Measurements from ENCODE around the gene THEM5. TPM values are rescaled to one million over a fixed set of nuclear protein-coding genes. Genes with fewer than 3 reads are reported as not detected.

Gene THEM5
- total and polyA plus RNA-seq, 2 experiments from 2014 or later, result not detected

GRCh38 chr1:151847867-151848596 is 5.5 kb downstream of the THEM5 start:
- Histone ChIP-seq H3K79me2 (ENCODE audit: insufficient read depth) (no peaks in the 10 kb centered on the region), H3F3A (ENCODE audit: insufficient read depth) (no peaks in the 10 kb centered on the region), H3K36me3 (ENCODE audit: low read depth) (no peaks in the 10 kb centered on the region), H3K27ac (no peak overlapping the region), H3K27me3 (replicated peaks; ENCODE audit: insufficient read depth) (peaks cover 13% of the 10 kb centered on the region), H3K4me2 (ENCODE audit: unreplicated experiment) (no peak overlapping the region), H3K4me3 (no peak overlapping the region), H4K20me1 (ENCODE audit: insufficient read depth) (no peaks in the 10 kb centered on the region), H2AFZ (no peak overlapping the region), H3K9me2 (ENCODE audit: insufficient read depth) (no peaks in the 10 kb centered on the region), H3K9ac (no peak overlapping the region), H3K4me1 (ENCODE audit: insufficient read depth) (peaks cover 4% of the 10 kb centered on the region), H3K9me3 (ENCODE audit: low read depth) (no peaks in the 10 kb centered on the region)
- WGBS, 2 experiments (ENCODE audit: low coverage in 1 of 2, low lambda C conversion rate in 2 of 2, missing lambda C conversion rate in 2 of 2), result 35 to 38% methylated on average over 11 of the region's 11 CpGs
- no peak for DNase-seq
- TF ChIP-seq EZH2 (IDR thresholded peaks at IDR 0.05; ENCODE audit: insufficient read depth, poor library complexity, severe bottlenecking) (no peak), EZH2phosphoT487 (IDR thresholded peaks at IDR 0.05; ENCODE audit: insufficient read depth, low read depth) (no peak)
- in situ Hi-C loops (cut with MboI), result no loop called here

GRCh38 chr1:151846686-151847237 is 6.8 kb downstream of the THEM5 start:
- Histone ChIP-seq H3K27ac (no peak overlapping the region), H3K4me2 (ENCODE audit: unreplicated experiment) (no peak overlapping the region), H3K27me3 (replicated peaks; ENCODE audit: insufficient read depth) (peaks cover 7% of the 10 kb centered on the region), H3K9me2 (ENCODE audit: insufficient read depth) (no peaks in the 10 kb centered on the region), H3K9ac (no peak overlapping the region), H3K36me3 (ENCODE audit: low read depth) (no peaks in the 10 kb centered on the region), H3K4me3 (no peak overlapping the region), H3K9me3 (ENCODE audit: low read depth) (no peaks in the 10 kb centered on the region), H3K79me2 (ENCODE audit: insufficient read depth) (no peaks in the 10 kb centered on the region), H3F3A (ENCODE audit: insufficient read depth) (no peaks in the 10 kb centered on the region), H4K20me1 (ENCODE audit: insufficient read depth) (no peaks in the 10 kb centered on the region), H3K4me1 (ENCODE audit: insufficient read depth) (peaks cover 4% of the 10 kb centered on the region), H2AFZ (no peak overlapping the region)
- no peak for TF ChIP-seq EZH2phosphoT487 (IDR thresholded peaks at IDR 0.05; ENCODE audit: insufficient read depth, low read depth)
- no peak for TF ChIP-seq EZH2 (IDR thresholded peaks at IDR 0.05; ENCODE audit: insufficient read depth, poor library complexity, severe bottlenecking)
- WGBS, 2 experiments (ENCODE audit: low coverage in 1 of 2, low lambda C conversion rate in 2 of 2, missing lambda C conversion rate in 2 of 2), result 81 to 85% methylated on average over 8 of the region's 8 CpGs
- DNase-seq, result no peak
- in situ Hi-C loops (cut with MboI), result no loop called here

- WGBS, 2 experiments (ENCODE audit: low coverage in 1 of 2, low lambda C conversion rate in 2 of 2, missing lambda C conversion rate in 2 of 2), result 57 to 65% methylated on average over 6 of the region's 6 CpGs
- Histone ChIP-seq H3K79me2 (ENCODE audit: insufficient read depth) (no peaks in the 10 kb centered on the region), H3K9ac (no peak overlapping the region), H3F3A (ENCODE audit: insufficient read depth) (peaks cover 5% of the 10 kb centered on the region; the same call in 1 of the 2 replicates), H3K4me1 (ENCODE audit: insufficient read depth) (peaks cover 4% of the 10 kb centered on the region), H4K20me1 (ENCODE audit: insufficient read depth) (no peaks in the 10 kb centered on the region), H3K27ac (no peak overlapping the region), H2AFZ (peak overlapping the region; percentile 26; the same call in 1 of the 2 replicates), H3K9me2 (ENCODE audit: insufficient read depth) (no peaks in the 10 kb centered on the region), H3K36me3 (ENCODE audit: low read depth) (no peaks in the 10 kb centered on the region), H3K27me3 (replicated peaks; ENCODE audit: insufficient read depth) (peaks cover under 1% of the 10 kb centered on the region; the same call in 1 of the 2 replicates), H3K9me3 (ENCODE audit: low read depth) (no peaks in the 10 kb centered on the region), H3K4me2 (ENCODE audit: unreplicated experiment) (no peak overlapping the region), H3K4me3 (no peak overlapping the region)
- peak; percentile 79 for DNase-seq
- no peak for TF ChIP-seq EZH2 (IDR thresholded peaks at IDR 0.05; ENCODE audit: insufficient read depth, poor library complexity, severe bottlenecking)
- TF ChIP-seq EZH2phosphoT487 (IDR thresholded peaks at IDR 0.05; ENCODE audit: insufficient read depth, low read depth), result no peak
- in situ Hi-C loops (cut with MboI), result no loop called here
Measured at GRCh38 chr1:151846062-151846568, 7.4 kb downstream of the THEM5 start.

- no peak overlapping the region for H3K4me3 ChIP-seq
- in situ Hi-C loops (cut with MboI), result no loop called here
- TF ChIP-seq EZH2 (IDR thresholded peaks at IDR 0.05; ENCODE audit: insufficient read depth, poor library complexity, severe bottlenecking) (no peak), EZH2phosphoT487 (IDR thresholded peaks at IDR 0.05; ENCODE audit: insufficient read depth, low read depth) (no peak)
- peaks cover 21% of the 10 kb centered on the region for H3K27me3 ChIP-seq (replicated peaks; ENCODE audit: insufficient read depth)
- H2AFZ ChIP-seq, result no peak overlapping the region
- H3K4me2 ChIP-seq (ENCODE audit: unreplicated experiment), result no peak overlapping the region
- no peaks in the 10 kb centered on the region for H3K36me3 ChIP-seq (ENCODE audit: low read depth)
- no peaks in the 10 kb centered on the region for H3K79me2 ChIP-seq (ENCODE audit: insufficient read depth)
- no peaks in the 10 kb centered on the region for H4K20me1 ChIP-seq (ENCODE audit: insufficient read depth)
- DNase-seq, result no peak
- no peaks in the 10 kb centered on the region for H3K9me2 ChIP-seq (ENCODE audit: insufficient read depth)
- H3K27ac ChIP-seq, result no peak overlapping the region
- H3K4me1 ChIP-seq (ENCODE audit: insufficient read depth), result peaks cover 4% of the 10 kb centered on the region; the same call in 1 of the 2 replicates
- WGBS, 2 experiments (ENCODE audit: low coverage in 1 of 2, low lambda C conversion rate in 2 of 2, missing lambda C conversion rate in 2 of 2), result 51 to 56% methylated on average over 2 of the region's 2 CpGs
- no peak overlapping the region for H3K9ac ChIP-seq
- no peaks in the 10 kb centered on the region for H3K9me3 ChIP-seq (ENCODE audit: low read depth)
- peaks cover 11% of the 10 kb centered on the region; the same call in 1 of the 2 replicates for H3F3A ChIP-seq (ENCODE audit: insufficient read depth)
Measured at GRCh38 chr1:151843398-151843797, 10.1 kb downstream of the THEM5 start.
